Left lung (tissue), 10 donors: Measurements from ENCODE around the gene LIF. TPM values are rescaled to one million over a fixed set of nuclear protein-coding genes. Genes with fewer than 3 reads are reported as not detected.

Experiments used
- ATAC-seq: fragments of 200-7000 bp; cut with Tn5 transposase; one replicate; pipeline ENCODE4 v1.9.1; 2020; ENCODE audit warnings: moderate library complexity
- DNase-seq, 4 donors: peaks; one replicate each; pipeline ENCODE4 v3.0.0-alpha.2; 2013 to 2020
- H3K27ac ChIP-seq, 2 donors: fragments of 200-600 bp; sonication (generic) in 1 of 2; one replicate each; pipeline versions ENCODE4 v1.5.0 to v1.8.0; 2020 to 2021
- H3K27me3 ChIP-seq, 2 donors: fragments of 200-600 bp; sonication (generic) in 1 of 2; one replicate each; pipeline versions ENCODE4 v1.5.0 to v1.8.0; 2020 to 2021
- H3K36me3 ChIP-seq, 2 donors: fragments of 200-600 bp; sonication (generic) in 1 of 2; one replicate each; pipeline versions ENCODE4 v1.5.0 to v1.8.0; 2020 to 2021
- H3K4me1 ChIP-seq, 2 donors: fragments of 200-600 bp; one replicate each; pipeline ENCODE4 v1.8.0; 2021
- H3K4me3 ChIP-seq, 2 donors: fragments of 200-600 bp; sonication (generic) in 1 of 2; one replicate each; pipeline versions ENCODE4 v1.5.0 to v1.8.0; 2020 to 2021; ENCODE audit warnings: mild to moderate bottlenecking in 1 of 2
- H3K9me3 ChIP-seq, 2 donors: fragments of 200-600 bp; sonication (generic) in 1 of 2; one replicate each; pipeline versions ENCODE4 v1.5.0 to v1.8.0; 2020 to 2021
- CTCF ChIP-seq, 2 donors: fragments of 200-600 bp; sonication (generic) in 1 of 2; IDR thresholded peaks; one replicate each; pipeline versions ENCODE4 v1.5.0 to v1.8.0; 2021; ENCODE audit warnings: antibody characterized with exemption in 2 of 2
- intact Hi-C, 2 donors: fragments of 100-400 bp; cut with DNase I; formaldehyde crosslinking; loops; one replicate each; pipeline versions ENCODE4 v1.11.2 to v1.14.2; 2022
- polyA plus RNA-seq, 6 donors: library from polyadenylated mRNA; unstranded; fragments of 120-200 nt; gene quantifications; one replicate each; pipeline ENCODE4 v1.2.1, GENCODE V29; 2013; ENCODE audit not compliant: insufficient read length in 6 of 6
- total RNA-seq, 2 donors: library from RNA; stranded (reverse); fragmentation: NEBNext Ultra II Directional; extraction: Animal tissue kit (Norgen Biotek cat#: 25700); gene quantifications; one replicate each; pipeline ENCODE4 v1.2.1, GENCODE V29; 2021
- donor health status: DM: no; HTN: yes; CAD: no.
- donor health status: DM: no; HTN: no; CAD: no.

Gene LIF
- total and polyA plus RNA-seq, 8 donors, result 1.4 to 10.7 (median 2.5) TPM

- TF ChIP-seq CTCF (IDR thresholded peaks at IDR 0.05), result no peak
- Histone ChIP-seq H3K27ac (no peak overlapping the region), H3K4me1 (peaks cover 8 to 31% of the 10 kb centered on the region in 2 donors), H3K4me3 (no peak overlapping the region), H3K36me3 (no peaks in the 10 kb centered on the region), H3K9me3 (no peaks in the 10 kb centered on the region), H3K27me3 (peaks cover 0 to 48% of the 10 kb centered on the region in 2 donors)
- intact Hi-C loops, result no loop called here
- ATAC-seq (no peak), DNase-seq (peak in 1 of 4 donors; percentile 68)
Observed at GRCh38 chr22:30243661-30244060, 2.9 kb downstream of the LIF start.

GRCh38 chr22:30241576-30242371 lies 4.8 kb downstream of the LIF start:
- intact Hi-C loops, result no loop called here
- Histone ChIP-seq H3K9me3 (no peaks in the 10 kb centered on the region), H3K36me3 (no peaks in the 10 kb centered on the region), H3K27ac (peak overlapping the region in 1 of 2 donors; percentile 56), H3K4me3 (no peak overlapping the region), H3K4me1 (peaks cover 4 to 13% of the 10 kb centered on the region in 2 donors), H3K27me3 (peaks cover 0 to 29% of the 10 kb centered on the region in 2 donors)
- TF ChIP-seq CTCF (IDR thresholded peaks at IDR 0.05), result no peak
- DNase-seq (peak in 3 of 4 donors; percentile 71 to 90 (median 85)), ATAC-seq (peak; percentile 42)

DNA sequence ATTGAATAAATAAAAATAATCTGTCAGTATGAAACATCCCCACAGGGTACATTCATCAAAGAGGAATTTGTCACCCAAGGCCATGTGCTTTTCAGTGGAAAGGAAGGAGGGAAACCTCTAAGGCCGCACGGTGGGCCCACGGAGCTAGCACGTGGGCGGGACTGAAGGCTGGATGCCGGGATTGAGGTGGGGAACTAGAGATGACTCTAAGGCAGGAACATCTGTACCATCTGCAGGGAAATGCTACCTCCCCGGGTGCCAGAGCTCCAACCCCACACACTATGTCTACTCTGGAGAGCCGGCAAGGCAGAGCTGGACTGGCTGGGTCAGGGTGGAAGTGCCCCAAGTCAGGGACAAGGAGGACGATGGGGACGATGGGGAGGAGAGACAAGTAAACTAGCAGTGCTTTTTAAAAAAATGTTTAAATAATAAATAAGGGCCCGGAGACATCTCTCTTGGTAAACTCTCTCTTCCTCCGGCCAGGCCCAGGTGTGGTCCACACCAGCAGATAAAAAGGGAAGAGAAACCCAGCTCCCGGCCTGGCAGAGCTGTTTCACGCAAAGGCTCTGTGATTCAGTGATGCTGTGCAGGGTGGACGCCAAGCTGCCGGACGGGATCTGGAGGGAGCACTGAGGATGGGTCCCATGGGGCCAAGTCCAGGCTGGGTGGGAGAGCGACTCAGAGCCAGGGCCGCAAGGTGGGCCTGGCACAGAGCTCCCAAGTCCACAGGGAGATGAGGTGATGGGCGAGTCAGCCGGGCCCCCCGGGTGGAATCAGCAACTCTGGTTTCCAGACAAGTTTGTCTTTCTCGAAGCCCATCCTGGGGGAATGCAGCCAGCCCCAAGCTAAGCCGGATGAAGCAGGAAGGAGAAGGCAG lies 5.8 kb downstream of the LIF start:
- peaks cover 3 to 9% of the 10 kb centered on the region in 2 donors for H3K4me1 ChIP-seq
- peak overlapping the region in 1 of 2 donors; percentile 26 for H3K27ac ChIP-seq
- ATAC-seq, result no peak
- no peak overlapping the region for H3K4me3 ChIP-seq
- peak in 1 of 4 donors; percentile 68 for DNase-seq
- no peak for TF ChIP-seq CTCF (IDR thresholded peaks at IDR 0.05)
- intact Hi-C loops, result no loop called here
- no peaks in the 10 kb centered on the region for H3K36me3 ChIP-seq
- peaks cover 0 to 20% of the 10 kb centered on the region in 2 donors for H3K27me3 ChIP-seq
- H3K9me3 ChIP-seq, result no peaks in the 10 kb centered on the region

GRCh38 chr22:30239488-30240405 lies 6.8 kb downstream of the LIF start:
- no peaks in the 10 kb centered on the region for H3K36me3 ChIP-seq
- intact Hi-C loops, result no loop called here
- ATAC-seq (no peak), DNase-seq (peak in 1 of 4 donors; percentile 28)
- no peak overlapping the region for H3K27ac ChIP-seq
- peaks cover 6 to 15% of the 10 kb centered on the region in 2 donors for H3K4me1 ChIP-seq
- no peaks in the 10 kb centered on the region for H3K9me3 ChIP-seq
- TF ChIP-seq CTCF (IDR thresholded peaks at IDR 0.05), result no peak
- H3K4me3 ChIP-seq, result no peak overlapping the region
- peaks cover 0 to 9% of the 10 kb centered on the region in 2 donors for H3K27me3 ChIP-seq
